Measurements from ENCODE around the gene MICU1. TPM values are rescaled to one million over a fixed set of nuclear protein-coding genes. Genes with fewer than 3 reads are reported as not detected.

The MICU1 gene
- total and polyA plus RNA-seq, 10 of the 15 experiments (the other 5 are each of a cell fraction or from before 2014, with no cell fraction given): 18.2 to 36.4 (median 22.2) TPM

DNA sequence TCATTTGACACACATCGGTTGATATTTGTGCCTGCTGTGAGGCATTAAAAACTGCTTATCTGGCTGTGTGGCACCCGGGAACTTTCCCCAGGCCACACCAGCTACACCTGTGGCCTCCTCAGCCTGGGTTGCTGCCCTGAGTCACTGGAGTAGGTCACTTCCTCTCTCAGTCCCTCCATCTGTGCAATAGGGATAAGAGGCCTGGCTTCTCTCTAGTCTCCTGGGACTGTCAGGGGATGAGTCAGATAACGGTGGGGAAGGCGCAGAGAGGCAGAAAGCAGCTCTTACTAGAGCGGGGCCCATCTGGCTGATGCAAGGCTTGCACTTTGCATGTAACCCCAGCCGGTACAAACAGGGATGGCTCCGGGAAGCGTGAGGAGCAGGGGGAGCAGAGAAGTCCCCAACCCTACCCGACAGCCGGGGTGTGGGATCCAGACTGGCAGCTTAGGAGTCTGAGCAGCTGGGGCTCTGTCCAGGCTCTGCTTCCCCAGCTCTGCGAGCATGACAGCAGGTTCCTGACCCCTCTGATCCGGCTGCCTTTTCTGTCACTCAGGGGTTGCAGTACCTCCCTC lies 305.1 kb downstream of the MICU1 start (continued):
- TF ChIP-seq, protein P1, sequence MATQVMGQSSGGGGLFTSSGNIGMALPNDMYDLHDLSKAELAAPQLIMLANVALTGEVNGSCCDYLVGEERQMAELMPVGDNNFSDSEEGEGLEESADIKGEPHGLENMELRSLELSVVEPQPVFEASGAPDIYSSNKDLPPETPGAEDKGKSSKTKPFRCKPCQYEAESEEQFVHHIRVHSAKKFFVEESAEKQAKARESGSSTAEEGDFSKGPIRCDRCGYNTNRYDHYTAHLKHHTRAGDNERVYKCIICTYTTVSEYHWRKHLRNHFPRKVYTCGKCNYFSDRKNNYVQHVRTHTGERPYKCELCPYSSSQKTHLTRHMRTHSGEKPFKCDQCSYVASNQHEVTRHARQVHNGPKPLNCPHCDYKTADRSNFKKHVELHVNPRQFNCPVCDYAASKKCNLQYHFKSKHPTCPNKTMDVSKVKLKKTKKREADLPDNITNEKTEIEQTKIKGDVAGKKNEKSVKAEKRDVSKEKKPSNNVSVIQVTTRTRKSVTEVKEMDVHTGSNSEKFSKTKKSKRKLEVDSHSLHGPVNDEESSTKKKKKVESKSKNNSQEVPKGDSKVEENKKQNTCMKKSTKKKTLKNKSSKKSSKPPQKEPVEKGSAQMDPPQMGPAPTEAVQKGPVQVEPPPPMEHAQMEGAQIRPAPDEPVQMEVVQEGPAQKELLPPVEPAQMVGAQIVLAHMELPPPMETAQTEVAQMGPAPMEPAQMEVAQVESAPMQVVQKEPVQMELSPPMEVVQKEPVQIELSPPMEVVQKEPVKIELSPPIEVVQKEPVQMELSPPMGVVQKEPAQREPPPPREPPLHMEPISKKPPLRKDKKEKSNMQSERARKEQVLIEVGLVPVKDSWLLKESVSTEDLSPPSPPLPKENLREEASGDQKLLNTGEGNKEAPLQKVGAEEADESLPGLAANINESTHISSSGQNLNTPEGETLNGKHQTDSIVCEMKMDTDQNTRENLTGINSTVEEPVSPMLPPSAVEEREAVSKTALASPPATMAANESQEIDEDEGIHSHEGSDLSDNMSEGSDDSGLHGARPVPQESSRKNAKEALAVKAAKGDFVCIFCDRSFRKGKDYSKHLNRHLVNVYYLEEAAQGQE (IDR thresholded peaks at IDR 0.05; ENCODE audit: low read depth, low read length): no peak
- no peak for TF ChIP-seq ATF2 (IDR thresholded peaks at IDR 0.05; ENCODE audit: low read length)
- no peak for TF ChIP-seq CUX1 (IDR thresholded peaks at IDR 0.05; ENCODE audit: insufficient replicate concordance, low read depth, low read length)
- no peak for TF ChIP-seq SREBF2 (IDR thresholded peaks at IDR 0.05; ENCODE audit: low read length)
- peak; percentile 54; the same call in 1 of the 2 replicates for TF ChIP-seq MEF2A (IDR thresholded peaks at IDR 0.05; ENCODE audit: insufficient read depth, low read depth, low read length)
- no peak; the same call in 1 of the 2 replicates for TF ChIP-seq RCOR1 (conservative IDR thresholded peaks at IDR 0.05; ENCODE audit: low read depth, low read length)
- TF ChIP-seq MYB (IDR thresholded peaks at IDR 0.05; ENCODE audit: borderline replicate concordance, low read depth, low read length): no peak
- TF ChIP-seq HDAC6 (IDR thresholded peaks at IDR 0.05; ENCODE audit: unreplicated experiment): peak; percentile 44
- TF ChIP-seq FOXM1 (IDR thresholded peaks at IDR 0.05; ENCODE audit: low read depth, low read length): peak; percentile 74; the same call in 1 of the 2 replicates
- TF ChIP-seq ETV6 (conservative IDR thresholded peaks at IDR 0.05 in 1 of 2, IDR thresholded peaks at IDR 0.05 in 1 of 2; ENCODE audit: borderline replicate concordance in 1 of 2, low read depth in 1 of 2): peak in 1 of 2 experiments; percentile 88; a peak in 2 of 4 replicates
- peak; percentile 54; the same call in 1 of the 2 replicates for TF ChIP-seq ESRRA (IDR thresholded peaks at IDR 0.05; ENCODE audit: low read length)
- peak; percentile 72 for TF ChIP-seq SMAD5 (IDR thresholded peaks at IDR 0.05; ENCODE audit: low read depth)
- no peak for TF ChIP-seq BCLAF1 (IDR thresholded peaks at IDR 0.05)
- no peak for TF ChIP-seq ZSCAN29 (IDR thresholded peaks at IDR 0.05)

Data from GM12878 (cell line).